A549 treated with dexamethasone at 1 μM for 4 hours (cell line): ENCODE measurements around the gene PCNX4. TPM values are rescaled to one million over a fixed set of nuclear protein-coding genes. Genes with fewer than 3 reads are reported as not detected.

ENCODE experiments used
- total RNA-seq: library from RNA; stranded (reverse); fragments of 200-300 nt; extraction: Qiagen RNA extraction; gene quantifications from 5 replicates; pipeline ENCODE4 v1.2.3, GENCODE V29; 2022

PCNX4 gene
- 28.6 to 35.4 TPM (median 31.7 TPM) in 5 replicates for total RNA-seq

DNA sequence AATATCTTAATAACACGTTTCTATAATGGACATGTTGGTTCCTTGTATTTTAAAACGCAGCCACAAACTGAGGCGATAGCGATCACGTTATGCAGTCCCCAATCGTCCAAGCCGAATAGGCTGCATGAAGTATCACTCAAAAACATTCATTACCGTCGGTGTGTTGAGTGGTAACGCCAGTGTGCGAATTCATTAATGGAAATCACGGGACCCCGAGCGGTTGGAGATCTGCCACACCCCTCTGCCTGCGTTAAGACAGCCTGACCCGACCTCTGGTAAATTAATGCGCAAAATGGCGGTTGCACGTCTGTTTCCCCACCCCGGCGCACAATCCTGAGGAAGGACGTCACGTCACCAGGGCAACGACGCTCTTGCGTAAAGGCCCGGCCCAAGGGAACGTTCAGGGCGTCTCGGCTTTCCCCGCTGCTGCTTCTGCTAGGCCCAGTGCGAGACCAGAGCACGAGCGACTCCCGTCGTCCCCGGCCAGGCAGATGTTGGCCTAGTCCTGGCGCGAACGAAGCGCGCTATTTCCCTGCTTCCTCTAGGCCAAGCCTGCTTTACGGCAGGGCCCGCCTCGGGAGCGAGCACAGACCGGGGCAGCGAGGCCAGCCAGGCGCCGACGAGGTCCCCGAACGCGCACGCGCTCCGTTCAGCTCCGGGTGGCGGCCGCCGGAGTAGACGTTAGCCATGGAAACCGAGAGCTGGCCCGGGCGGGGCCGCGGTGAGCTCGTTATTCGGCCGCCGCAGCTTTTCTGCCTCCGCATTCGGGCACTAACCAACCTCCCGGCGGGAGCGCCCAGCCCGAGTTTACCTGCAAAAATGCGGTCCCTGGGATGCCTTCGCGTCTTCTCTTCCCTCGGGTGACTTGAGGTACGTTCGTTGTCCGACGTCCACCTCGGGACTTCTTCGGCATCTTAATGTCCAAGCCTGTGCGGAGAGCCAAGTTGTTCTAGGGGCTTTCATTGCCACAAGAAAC is at the start of gene PCNX4:
TSS of gene PCNX4 (plus strand) at position 374 of the 976 bp plus-strand sequence. CDS start 15,716 bp downstream, outside the sequence.

DNA sequence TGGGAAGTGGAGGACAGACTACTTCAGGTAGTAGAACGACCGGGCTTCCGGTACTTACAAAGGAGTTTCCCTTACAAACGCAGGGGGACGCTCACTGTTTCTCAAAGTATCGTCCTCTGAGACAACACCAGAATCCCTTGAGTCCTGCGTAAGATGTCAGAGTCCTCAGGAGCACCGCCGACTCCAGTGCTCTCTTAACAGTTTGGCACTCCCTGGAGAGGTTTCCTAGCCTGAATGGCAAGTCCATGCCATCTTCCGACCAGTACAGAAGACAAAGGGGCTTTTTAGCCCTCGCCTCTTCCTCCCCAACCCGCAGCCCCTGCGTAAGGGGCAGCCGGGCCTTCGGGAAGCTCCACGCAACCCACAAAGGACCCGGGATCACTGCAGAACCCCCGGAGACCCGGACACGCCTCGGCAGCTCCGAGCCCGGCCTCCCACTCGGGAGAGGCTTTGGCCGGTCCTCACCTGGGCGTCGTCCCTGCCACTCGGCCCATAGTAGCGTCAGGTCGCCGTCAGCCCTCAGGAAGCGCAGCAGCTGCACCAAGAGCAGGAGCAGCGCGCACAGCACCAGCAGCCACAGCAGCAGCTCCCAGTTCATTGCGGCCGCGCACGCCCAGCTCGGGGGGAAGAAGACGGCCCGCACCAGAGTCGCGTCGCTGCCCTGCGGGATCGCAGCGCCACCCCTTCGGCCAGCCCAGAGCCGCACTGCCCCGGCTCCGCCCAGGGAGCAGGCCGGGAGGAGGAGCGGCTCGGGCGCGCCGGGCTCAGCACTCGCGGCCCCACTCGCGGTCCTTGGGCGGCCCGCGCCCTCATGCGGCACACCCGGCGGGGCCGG is 73.2 kb downstream of the PCNX4 start, which contains the start of gene DHRS7:
TSS of gene DHRS7 (minus strand) at position 687 of the 835 bp plus-strand sequence. CDS start at position 598, 89 bp downstream.

Other genes with a start within 250 kb of the PCNX4 start
- 0.03 TPM in 1 of 5 replicates, not detected in the others for gene RTN1, start 221.1 kb upstream of the PCNX4 start, total RNA-seq
- not detected in 5 replicates for gene LRRC9, start 171.8 kb upstream of the PCNX4 start, total RNA-seq
- 77.3 to 83.9 TPM (median 78.1 TPM) in 5 replicates for gene DHRS7, start 73.5 kb downstream of the PCNX4 start, total RNA-seq
- gene PPM1A, start 157.3 kb downstream of the PCNX4 start, total RNA-seq = 37.4 to 44.9 TPM (median 40.4 TPM) in 5 replicates